HEK293 (cell line): ENCODE measurements around the gene MTX1.

ENCODE experiments used
- ZBTB44 ChIP-seq: fragments of 450-650 bp; IDR thresholded peaks from 2 replicates; pipeline ENCODE4 v1.5.1; 2018; ENCODE audit warnings: missing biosample characterization, mild to moderate bottlenecking, missing genetic modification characterization
- ZNF792 ChIP-seq: fragments of 450-650 bp; formaldehyde crosslinking; IDR thresholded peaks from 2 replicates; pipeline ENCODE4 v1.5.1; 2016; ENCODE audit warnings: missing biosample characterization, missing genetic modification characterization

DNA sequence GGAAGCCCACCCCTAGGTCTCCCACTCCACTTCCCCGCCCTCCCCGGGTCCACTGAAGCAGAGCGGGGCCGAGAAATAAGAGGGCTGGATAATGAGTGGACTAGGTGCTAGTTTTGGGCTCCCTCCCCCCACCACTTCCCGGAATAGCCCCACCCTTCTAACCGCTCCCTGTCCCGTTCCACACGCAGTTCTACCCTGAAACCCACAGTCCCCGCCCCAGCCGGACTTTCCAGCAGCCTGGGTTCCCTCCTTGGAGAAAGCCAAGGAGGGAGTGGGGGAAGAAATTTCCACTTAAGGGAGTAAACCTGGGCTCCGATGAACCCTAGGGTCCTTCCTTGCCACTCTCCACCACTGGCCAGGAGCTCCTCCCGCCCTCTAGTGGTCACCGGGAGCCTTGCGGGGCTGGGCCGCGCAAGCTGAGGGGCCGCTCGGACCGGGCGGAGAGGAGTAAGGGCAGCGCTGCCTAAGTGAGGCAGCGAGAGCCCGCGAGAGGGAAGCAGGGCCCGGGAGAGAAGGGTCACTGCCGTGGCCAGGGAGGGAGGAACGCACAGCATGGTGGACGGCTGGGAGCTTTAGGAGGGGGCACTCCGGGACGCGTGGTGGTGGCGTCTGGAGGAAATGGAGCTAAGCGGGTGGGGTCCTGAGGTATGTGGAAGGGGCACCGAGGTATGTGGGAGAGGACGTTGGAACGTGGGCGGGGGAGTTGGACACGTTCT lies 15.1 kb upstream of the MTX1 start:
- TF ChIP-seq ZNF792 (tag by site-specific recombination): peak; percentile 65; the same call in 1 of the 2 replicates
- TF ChIP-seq ZBTB44 (tag by site-specific recombination): no peak
